A549 (cell line): ENCODE measurements around the gene NLRC3. TPM values are rescaled to one million over a fixed set of nuclear protein-coding genes. Genes with fewer than 3 reads are reported as not detected.

Source experiments
- ATAC-seq, 2 experiments: fragments of 200-7000 bp in 1 of 2; fragments of >200 bp in 1 of 2; cut with Nextera tagmentation in 1 of 2; cut with Tn5 transposase in 1 of 2; 3 replicates each; pipeline versions ENCODE4 v1.8.0 to v1.9.1; 2018 to 2020; ENCODE audit warnings: mild to moderate bottlenecking in 1 of 2, moderate library complexity in 1 of 2
- CTCF ChIA-PET: fragments of 300-600 bp; sonication (Branson Sonifier 250); formaldehyde crosslinking; extraction: SDS; loops from one replicate; lab custom pipeline; 2021; ENCODE audit warnings: antibody characterized with exemption, inconsistent platforms; lab: Yijun Ruan, JAX
- POLR2A ChIA-PET: fragments of 350-600 bp; formaldehyde crosslinking; extraction: SDS; loops from one replicate; lab custom pipeline; 2021; ENCODE audit warnings: antibody characterized with exemption, inconsistent platforms; lab: Yijun Ruan, JAX
- DNase-seq, 2 experiments: peaks; one replicate each; pipeline versions ENCODE4 v3.0.0 to v3.0.0-alpha.2; 2011 to 2016; ENCODE audit warnings: low read depth in 1 of 2, low spot score in 1 of 2
- FAIRE-seq: peaks from 2 replicates; lab custom pipeline; 2011; peaks lifted over from hg19 to GRCh38; lab: Jason Lieb, UNC
- H3K27ac ChIP-seq, 2 experiments: fragments of >200 bp; sonication (Bioruptor Twin); formaldehyde crosslinking; 3 replicates each; pipeline ENCODE4 v1.5.1; 2016 to 2017
- H3K4me1 ChIP-seq: fragments of >200 bp; sonication (Bioruptor Twin); formaldehyde crosslinking; 3 replicates; pipeline ENCODE4 v1.6.1; 2016
- H3K4me2 ChIP-seq: fragments of >200 bp; sonication (Bioruptor Twin); formaldehyde crosslinking; 3 replicates; pipeline ENCODE4 v1.6.1; 2016
- H3K4me3 ChIP-seq: fragments of >200 bp; sonication (Bioruptor Twin); formaldehyde crosslinking; 3 replicates; pipeline ENCODE4 v1.5.1; 2016
- H3K9me3 ChIP-seq: fragments of >200 bp; sonication (Bioruptor Twin); formaldehyde crosslinking; 3 replicates; pipeline ENCODE4 v1.6.1; 2016
- BHLHE40 ChIP-seq: IDR thresholded peaks from 2 replicates; pipeline ENCODE4 v1.6.1; 2012; ENCODE audit warnings: low read depth, low read length, inconsistent platforms
- CBX8 ChIP-seq: fragments of 200-600 bp; sonication (generic); IDR thresholded peaks from 2 replicates; pipeline ENCODE4 v1.6.1; 2016
- CEBPB ChIP-seq, 2 experiments: fragments of >200 bp in 1 of 2; sonication (Bioruptor Twin) in 1 of 2; formaldehyde crosslinking in 1 of 2; IDR thresholded peaks; 2 replicates each; pipeline ENCODE4 v1.6.1; 2012 to 2016
- CHD4 ChIP-seq: fragments of 200-600 bp; sonication (generic); IDR thresholded peaks from 2 replicates; pipeline ENCODE4 v1.6.1; 2016; ENCODE audit warnings: antibody characterized with exemption, mild to moderate bottlenecking, borderline replicate concordance
- FOSB ChIP-seq: fragments of 250-450 bp; sonication (Bioruptor Pico); IDR thresholded peaks from 2 replicates; pipeline ENCODE4 v1.5.0; 2020; ENCODE audit warnings: mild to moderate bottlenecking, moderate library complexity
- GATA3 ChIP-seq: IDR thresholded peaks from 2 replicates; pipeline ENCODE4 v1.6.1; 2012; ENCODE audit warnings: borderline replicate concordance
- HEYL ChIP-seq: fragments of 250-450 bp; sonication (Bioruptor Pico); IDR thresholded peaks from 2 replicates; pipeline ENCODE4 v1.8.0; 2021; ENCODE audit warnings: mild to moderate bottlenecking, moderate library complexity
- JUN ChIP-seq, 2 experiments: fragments of >200 bp; sonication (Bioruptor Twin); formaldehyde crosslinking; IDR thresholded peaks; 2 replicates in 1 of 2; 3 replicates in 1 of 2; pipeline ENCODE4 v1.6.1; 2016 to 2017
- JUNB ChIP-seq: fragments of >200 bp; sonication (Bioruptor Twin); formaldehyde crosslinking; IDR thresholded peaks from 2 replicates; pipeline ENCODE4 v1.6.1; 2016
- MAFK ChIP-seq: fragments of 450-650 bp; IDR thresholded peaks from 2 replicates; pipeline ENCODE4 v1.6.1; 2014; ENCODE audit not compliant: partially characterized antibody
- NPAS2 ChIP-seq: fragments of 250-450 bp; sonication (Bioruptor Pico); IDR thresholded peaks from 2 replicates; pipeline ENCODE4 v1.8.0; 2022; ENCODE audit warnings: mild to moderate bottlenecking, moderate library complexity, borderline replicate concordance
- POLR2A ChIP-seq: IDR thresholded peaks from 2 replicates; pipeline ENCODE4 v1.6.1; 2012; ENCODE audit warnings: mild to moderate bottlenecking, low read length
- RCOR1 ChIP-seq: fragments of 150-350 bp; IDR thresholded peaks from 2 replicates; pipeline ENCODE4 v1.6.1; 2014; ENCODE audit warnings: antibody characterized with exemption, low read length, low read depth
- RFX5 ChIP-seq: fragments of 450-650 bp; IDR thresholded peaks from 2 replicates; pipeline ENCODE4 v1.7.1; 2014; ENCODE audit warnings: antibody characterized with exemption, mild to moderate bottlenecking, moderate library complexity
- SMC3 ChIP-seq: fragments of >200 bp; sonication (Bioruptor Twin); formaldehyde crosslinking; IDR thresholded peaks from 3 replicates; pipeline ENCODE4 v1.6.1; 2018; ENCODE audit warnings: inconsistent platforms
- TP53 ChIP-seq: fragments of 250-450 bp; sonication (Bioruptor Pico); IDR thresholded peaks from 2 replicates; pipeline ENCODE4 v1.5.0; 2021; ENCODE audit warnings: mild to moderate bottlenecking, moderate library complexity
- ZC3H11A ChIP-seq: fragments of 450-650 bp; IDR thresholded peaks from 2 replicates; pipeline ENCODE4 v1.6.1; 2014; ENCODE audit warnings: antibody characterized with exemption, mild to moderate bottlenecking
- ZFP36 ChIP-seq: fragments of 450-650 bp; IDR thresholded peaks from 2 replicates; pipeline ENCODE4 v1.6.1; 2014; ENCODE audit warnings: borderline replicate concordance; ENCODE audit not compliant: partially characterized antibody
- WGBS: methylation state at CpG from one replicate; pipeline ENCODE4 v1.1.6; 2017; ENCODE audit errors: missing lambda C conversion rate; 5-methylcytosine and 5-hydroxymethylcytosine counted together
- polyA plus RNA-seq, 4 experiments: library from polyadenylated mRNA; depleted of rRNA in 3 of 4; stranded (reverse); fragments of >200 nt; fragmentation: RNase III in 1 of 4; extraction: RNeasy Plus Mini Kit Qiagen cat#74134 plus additional on column Dnase treatment in 1 of 4; gene quantifications; 2 replicates in 3 of 4; 3 replicates in 1 of 4; pipeline ENCODE4 v1.2.3, GENCODE V29; 2011 to 2017
- TF ChIP-seq, protein P1 (sequence below): fragments of >200 bp; sonication (Bioruptor Twin); formaldehyde crosslinking; IDR thresholded peaks from 3 replicates; pipeline ENCODE4 v1.5.1; 2016
- TF ChIP-seq, protein P2 (sequence below): fragments of 200-600 bp; sonication (generic); IDR thresholded peaks from 2 replicates; pipeline ENCODE4 v1.6.1; 2016; ENCODE audit warnings: antibody characterized with exemption, mild to moderate bottlenecking, moderate library complexity
- TF ChIP-seq, protein P3 (sequence below): IDR thresholded peaks from 2 replicates; pipeline ENCODE4 v1.6.1; 2012
- TF ChIP-seq, protein P4 (sequence below): fragments of 450-650 bp; IDR thresholded peaks from 2 replicates; pipeline ENCODE4 v1.6.1; 2014; ENCODE audit warnings: antibody characterized with exemption

NLRC3 gene
- polyA plus RNA-seq, 2 of the 4 experiments (the other 2 are of a cell fraction) = 0.04 TPM; not detected in 1

DNA sequence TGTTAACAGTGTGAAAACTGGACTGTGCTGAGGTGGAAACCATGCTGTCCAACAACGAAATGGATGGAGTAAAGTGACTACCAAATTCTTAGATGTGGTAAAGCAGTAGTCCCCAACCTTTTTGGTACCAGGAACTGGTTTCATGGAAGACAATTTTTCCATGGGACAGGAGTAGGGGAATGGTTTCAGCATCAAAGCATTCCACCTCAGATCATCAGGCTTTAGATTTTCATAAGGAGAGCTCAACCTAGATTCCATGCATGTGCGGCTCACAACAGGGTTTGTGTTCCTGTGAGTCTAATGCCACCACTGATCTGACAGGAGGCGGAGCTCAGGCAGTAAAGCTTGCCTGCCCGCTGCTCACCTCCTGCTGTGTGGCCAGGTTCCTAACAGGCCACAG is 22.7 kb upstream of the NLRC3 start:
- ChIA-PET CTCF (interaction anchor here (0.7 kb wide), 1 partner anchor 90 kb away, joined by 3 read pairs; no protein-coding TSS in a partner anchor), POLR2A (interaction anchor here (0.6 kb wide), 1 partner anchor 63 kb away, joined by 3 read pairs; no protein-coding TSS in a partner anchor)
- Histone ChIP-seq H3K9me3 (peaks cover 8% of the 10 kb centered on the region; the same call in 1 of the 3 replicates), H3K4me2 (no peak overlapping the region), H3K4me3 (no peak overlapping the region), H3K27ac (no peak overlapping the region), H3K4me1 (no peaks in the 10 kb centered on the region)
- TF ChIP-seq, protein P1, sequence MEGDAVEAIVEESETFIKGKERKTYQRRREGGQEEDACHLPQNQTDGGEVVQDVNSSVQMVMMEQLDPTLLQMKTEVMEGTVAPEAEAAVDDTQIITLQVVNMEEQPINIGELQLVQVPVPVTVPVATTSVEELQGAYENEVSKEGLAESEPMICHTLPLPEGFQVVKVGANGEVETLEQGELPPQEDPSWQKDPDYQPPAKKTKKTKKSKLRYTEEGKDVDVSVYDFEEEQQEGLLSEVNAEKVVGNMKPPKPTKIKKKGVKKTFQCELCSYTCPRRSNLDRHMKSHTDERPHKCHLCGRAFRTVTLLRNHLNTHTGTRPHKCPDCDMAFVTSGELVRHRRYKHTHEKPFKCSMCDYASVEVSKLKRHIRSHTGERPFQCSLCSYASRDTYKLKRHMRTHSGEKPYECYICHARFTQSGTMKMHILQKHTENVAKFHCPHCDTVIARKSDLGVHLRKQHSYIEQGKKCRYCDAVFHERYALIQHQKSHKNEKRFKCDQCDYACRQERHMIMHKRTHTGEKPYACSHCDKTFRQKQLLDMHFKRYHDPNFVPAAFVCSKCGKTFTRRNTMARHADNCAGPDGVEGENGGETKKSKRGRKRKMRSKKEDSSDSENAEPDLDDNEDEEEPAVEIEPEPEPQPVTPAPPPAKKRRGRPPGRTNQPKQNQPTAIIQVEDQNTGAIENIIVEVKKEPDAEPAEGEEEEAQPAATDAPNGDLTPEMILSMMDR = no peak
- TF ChIP-seq MAFK (no peak), RFX5 (no peak)
- no peak for ATAC-seq
- 94% methylated on average over 4 of the region's 4 CpGs for WGBS
- no peak for FAIRE-seq
- DNase-seq = peak in 1 of 2 experiments; percentile 22

DNA sequence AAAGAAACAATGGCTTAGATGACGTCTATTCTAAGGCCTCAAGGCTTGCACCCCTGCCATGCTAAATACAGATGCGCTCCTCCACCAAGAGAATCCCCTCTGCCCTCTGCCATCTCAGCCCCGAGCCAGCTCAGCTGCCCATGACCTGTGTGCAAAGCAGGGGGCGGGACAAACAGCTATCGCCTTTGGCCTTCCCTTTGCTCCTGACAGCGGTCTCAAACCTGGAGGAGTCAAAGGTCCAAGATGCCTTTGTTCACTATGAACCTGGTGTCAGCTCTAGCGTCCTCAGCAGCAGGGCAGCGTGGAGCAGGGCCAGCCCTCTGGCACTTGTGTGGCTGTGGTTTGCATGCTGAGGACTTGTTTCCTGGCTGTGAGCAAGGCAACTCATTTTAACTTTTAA is 21.9 kb upstream of the NLRC3 start:
- ATAC-seq = no peak
- ChIA-PET POLR2A (no interaction called here), CTCF (interaction anchor here (0.7 kb wide), 1 partner anchor 185 kb away, joined by 3 read pairs; no protein-coding TSS in a partner anchor)
- no peak for DNase-seq
- Histone ChIP-seq H3K4me2 (no peak overlapping the region), H3K27ac (no peak overlapping the region), H3K9me3 (peaks cover 8% of the 10 kb centered on the region; the same call in 1 of the 3 replicates), H3K4me1 (no peaks in the 10 kb centered on the region), H3K4me3 (no peak overlapping the region)
- no peak for TF ChIP-seq BHLHE40
- no peak for TF ChIP-seq ZFP36
- TF ChIP-seq POLR2A = no peak
- FAIRE-seq = no peak
- WGBS = 92% methylated on average over 8 of the region's 8 CpGs

DNA sequence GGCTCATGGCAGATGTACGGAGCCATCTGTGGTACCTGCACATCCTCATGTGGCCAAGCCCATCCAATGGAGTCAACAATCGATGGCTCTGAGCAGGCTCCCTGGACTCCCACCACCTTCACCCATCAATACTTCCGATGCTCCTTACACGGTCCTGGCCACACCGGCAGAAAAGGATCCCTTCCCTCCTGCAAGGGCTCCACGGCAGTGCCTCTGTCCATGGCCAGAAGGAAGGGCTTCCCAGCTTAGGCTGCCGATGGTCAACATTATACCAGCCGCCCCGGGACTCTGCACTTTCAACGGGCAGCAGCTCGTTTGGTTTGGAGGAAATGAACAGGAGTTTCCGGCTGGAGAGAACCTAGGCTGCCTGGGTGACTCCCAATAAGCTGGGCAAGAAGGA is 21.0 kb upstream of the NLRC3 start:
- ATAC-seq (no peak), FAIRE-seq (no peak), DNase-seq (no peak)
- Histone ChIP-seq H3K4me2 (no peak overlapping the region), H3K27ac (no peak overlapping the region), H3K4me1 (no peaks in the 10 kb centered on the region), H3K4me3 (no peak overlapping the region), H3K9me3 (peaks cover 8% of the 10 kb centered on the region; the same call in 1 of the 3 replicates)
- POLR2A ChIA-PET = no interaction called here
- WGBS = 91% methylated on average over 8 of the region's 12 CpGs
- no peak for TF ChIP-seq ZC3H11A
- no peak for TF ChIP-seq SMC3
- TF ChIP-seq NPAS2 (CRISPR knock-in tag) = no peak
- no peak for TF ChIP-seq CBX8
- TF ChIP-seq, protein P2, sequence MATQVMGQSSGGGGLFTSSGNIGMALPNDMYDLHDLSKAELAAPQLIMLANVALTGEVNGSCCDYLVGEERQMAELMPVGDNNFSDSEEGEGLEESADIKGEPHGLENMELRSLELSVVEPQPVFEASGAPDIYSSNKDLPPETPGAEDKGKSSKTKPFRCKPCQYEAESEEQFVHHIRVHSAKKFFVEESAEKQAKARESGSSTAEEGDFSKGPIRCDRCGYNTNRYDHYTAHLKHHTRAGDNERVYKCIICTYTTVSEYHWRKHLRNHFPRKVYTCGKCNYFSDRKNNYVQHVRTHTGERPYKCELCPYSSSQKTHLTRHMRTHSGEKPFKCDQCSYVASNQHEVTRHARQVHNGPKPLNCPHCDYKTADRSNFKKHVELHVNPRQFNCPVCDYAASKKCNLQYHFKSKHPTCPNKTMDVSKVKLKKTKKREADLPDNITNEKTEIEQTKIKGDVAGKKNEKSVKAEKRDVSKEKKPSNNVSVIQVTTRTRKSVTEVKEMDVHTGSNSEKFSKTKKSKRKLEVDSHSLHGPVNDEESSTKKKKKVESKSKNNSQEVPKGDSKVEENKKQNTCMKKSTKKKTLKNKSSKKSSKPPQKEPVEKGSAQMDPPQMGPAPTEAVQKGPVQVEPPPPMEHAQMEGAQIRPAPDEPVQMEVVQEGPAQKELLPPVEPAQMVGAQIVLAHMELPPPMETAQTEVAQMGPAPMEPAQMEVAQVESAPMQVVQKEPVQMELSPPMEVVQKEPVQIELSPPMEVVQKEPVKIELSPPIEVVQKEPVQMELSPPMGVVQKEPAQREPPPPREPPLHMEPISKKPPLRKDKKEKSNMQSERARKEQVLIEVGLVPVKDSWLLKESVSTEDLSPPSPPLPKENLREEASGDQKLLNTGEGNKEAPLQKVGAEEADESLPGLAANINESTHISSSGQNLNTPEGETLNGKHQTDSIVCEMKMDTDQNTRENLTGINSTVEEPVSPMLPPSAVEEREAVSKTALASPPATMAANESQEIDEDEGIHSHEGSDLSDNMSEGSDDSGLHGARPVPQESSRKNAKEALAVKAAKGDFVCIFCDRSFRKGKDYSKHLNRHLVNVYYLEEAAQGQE = no peak
- TF ChIP-seq GATA3 = no peak
- CTCF ChIA-PET = interaction anchor here (0.8 kb wide), 1 partner anchor 67 kb away, joined by 3 read pairs; no protein-coding TSS in a partner anchor

DNA sequence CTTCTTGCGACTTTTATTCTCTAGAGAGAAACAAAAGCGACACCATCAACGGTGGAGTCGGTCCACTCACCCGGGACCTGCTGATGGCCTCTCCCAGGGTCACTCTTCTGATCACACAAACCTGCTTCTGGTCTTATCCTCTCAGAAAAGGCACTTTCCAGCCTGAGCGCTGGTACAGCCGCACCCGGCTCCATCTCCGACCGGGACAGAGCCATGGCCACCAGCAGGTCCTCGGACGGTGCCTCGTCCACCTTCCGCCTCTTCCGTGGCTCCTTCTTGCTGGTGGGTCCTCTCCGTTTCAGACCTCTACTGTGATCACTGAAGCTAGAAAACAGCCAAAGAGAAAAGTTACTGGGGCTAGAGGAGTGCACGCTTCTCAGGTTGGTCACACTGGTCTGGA is 20.5 kb upstream of the NLRC3 start:
- H3K9me3 ChIP-seq = peaks cover 8% of the 10 kb centered on the region; the same call in 1 of the 3 replicates
- no peak overlapping the region for H3K27ac ChIP-seq
- WGBS = 94% methylated on average over 17 of the region's 17 CpGs
- no peak overlapping the region for H3K4me2 ChIP-seq
- no peak for ATAC-seq
- ChIA-PET POLR2A (no interaction called here), CTCF (no interaction called here)
- no peaks in the 10 kb centered on the region for H3K4me1 ChIP-seq
- H3K4me3 ChIP-seq = no peak overlapping the region
- no peak for FAIRE-seq
- no peak for DNase-seq
- TF ChIP-seq JUNB (no peak), RCOR1 (no peak), TP53 (no peak), HEYL (no peak), CHD4 (no peak), CEBPB (IDR thresholded peaks at IDR 0.05) (no peak), JUN (IDR thresholded peaks at IDR 0.05) (no peak), FOSB (CRISPR knock-in tag) (no peak)
- TF ChIP-seq, protein P3, sequence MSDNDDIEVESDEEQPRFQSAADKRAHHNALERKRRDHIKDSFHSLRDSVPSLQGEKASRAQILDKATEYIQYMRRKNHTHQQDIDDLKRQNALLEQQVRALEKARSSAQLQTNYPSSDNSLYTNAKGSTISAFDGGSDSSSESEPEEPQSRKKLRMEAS = no peak
- TF ChIP-seq, protein P4, sequence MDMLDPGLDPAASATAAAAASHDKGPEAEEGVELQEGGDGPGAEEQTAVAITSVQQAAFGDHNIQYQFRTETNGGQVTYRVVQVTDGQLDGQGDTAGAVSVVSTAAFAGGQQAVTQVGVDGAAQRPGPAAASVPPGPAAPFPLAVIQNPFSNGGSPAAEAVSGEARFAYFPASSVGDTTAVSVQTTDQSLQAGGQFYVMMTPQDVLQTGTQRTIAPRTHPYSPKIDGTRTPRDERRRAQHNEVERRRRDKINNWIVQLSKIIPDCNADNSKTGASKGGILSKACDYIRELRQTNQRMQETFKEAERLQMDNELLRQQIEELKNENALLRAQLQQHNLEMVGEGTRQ = no peak
- TF ChIP-seq, protein P2 = no peak
